DOHH2 (cell line): ENCODE results near the gene AMH.

ENCODE experiments used
- H3F3A ChIP-seq: fragments of 200-600 bp; sonication (generic), shearing (Covaris generic); 2 replicates; pipeline ENCODE4 v1.6.0; 2016; ENCODE audit warnings: antibody characterized with exemption, mild to moderate bottlenecking; ENCODE audit not compliant: control insufficient read depth, insufficient read depth
- H3K27ac ChIP-seq: fragments of 200-600 bp; sonication (generic); 2 replicates; pipeline ENCODE4 v1.5.1; 2014; ENCODE audit warnings: low read depth, mild to moderate bottlenecking, low read length, moderate library complexity
- H3K27me3 ChIP-seq: fragments of 200-600 bp; sonication (generic); 2 replicates; pipeline ENCODE4 v1.6.1; 2014; ENCODE audit warnings: mild to moderate bottlenecking, low read length, mixed read lengths; ENCODE audit not compliant: control insufficient read depth
- H3K36me3 ChIP-seq: fragments of 200-600 bp; sonication (generic); 2 replicates; pipeline ENCODE4 v1.6.1; 2014; ENCODE audit warnings: mild to moderate bottlenecking, low read length, moderate library complexity, mixed read lengths; ENCODE audit not compliant: control insufficient read depth
- H3K4me1 ChIP-seq: fragments of 200-600 bp; sonication (generic); 2 replicates; pipeline ENCODE4 v1.6.1; 2014; ENCODE audit warnings: mild to moderate bottlenecking, low read length, mixed read lengths; ENCODE audit not compliant: control insufficient read depth
- H3K4me2 ChIP-seq: fragments of 200-600 bp; sonication (generic); 2 replicates; pipeline ENCODE4 v1.6.0; 2014; ENCODE audit warnings: mild to moderate bottlenecking, low read length, moderate library complexity
- H3K4me3 ChIP-seq: fragments of 200-600 bp; sonication (generic); 2 replicates; pipeline ENCODE4 v1.5.1; 2014; ENCODE audit warnings: mild to moderate bottlenecking, low read length, mixed read lengths
- H3K79me2 ChIP-seq: fragments of 200-600 bp; sonication (generic); 2 replicates; pipeline ENCODE4 v1.6.1; 2014; ENCODE audit warnings: mild to moderate bottlenecking, low read length, mixed read lengths; ENCODE audit not compliant: control insufficient read depth
- H3K9me2 ChIP-seq: fragments of 200-600 bp; sonication (generic); replicated peaks from 2 replicates; pipeline ENCODE4 v1.6.1; 2014; ENCODE audit warnings: mild to moderate bottlenecking, low read length, mixed read lengths; ENCODE audit not compliant: control insufficient read depth
- H3K9me3 ChIP-seq: fragments of 200-600 bp; sonication (generic); 2 replicates; pipeline ENCODE4 v1.6.1; 2014; ENCODE audit warnings: antibody characterized with exemption, low read length, mixed read lengths; ENCODE audit not compliant: control insufficient read depth, insufficient read depth
- H4K20me1 ChIP-seq: fragments of 200-600 bp; sonication (generic); 2 replicates; pipeline ENCODE4 v1.6.0; 2014; ENCODE audit warnings: low read depth, mild to moderate bottlenecking, antibody characterized with exemption, low read length, moderate library complexity; ENCODE audit not compliant: control insufficient read depth, insufficient read depth
- CTCF ChIP-seq: fragments of 200-600 bp; sonication (generic); IDR thresholded peaks from one replicate; pipeline ENCODE4 v1.5.1; 2014; ENCODE audit warnings: antibody characterized with exemption, mild to moderate bottlenecking, low read depth, low read length; ENCODE audit not compliant: poor library complexity, severe bottlenecking
- EZH2phosphoT487 ChIP-seq: fragments of 200-600 bp; sonication (generic); IDR thresholded peaks from 2 replicates; pipeline ENCODE4 v1.6.1; 2017; ENCODE audit warnings: borderline replicate concordance, mild to moderate bottlenecking, antibody characterized with exemption, low read length, moderate library complexity, mixed read lengths

Gene AMH

GRCh38 chr19:2223959-2224358 is 25.2 kb upstream of the AMH start:
- Histone ChIP-seq H3K36me3 (peaks cover 90% of the 10 kb centered on the region), H3K9me2 (no peaks in the 10 kb centered on the region), H3K79me2 (peaks cover 10% of the 10 kb centered on the region), H3K27me3 (no peaks in the 10 kb centered on the region), H3K4me3 (0 out of 2 replicates have a peak overlapping the region, but pooled peaks have one; percentile 4), H3K9me3 (no peaks in the 10 kb centered on the region), H3K4me2 (peak overlapping the region; percentile 39), H3K27ac (peak overlapping the region; percentile 54), H3K4me1 (peaks cover 63% of the 10 kb centered on the region), H4K20me1 (0 out of 2 replicates have a peak, but pooled peaks cover 3% of the 10 kb centered on the region), H3F3A (peaks cover 16% of the 10 kb centered on the region)
- TF ChIP-seq EZH2phosphoT487, result no peak
- TF ChIP-seq CTCF, result no peak

- peaks cover 69% of the 10 kb centered on the region for H3K4me1 ChIP-seq
- peaks cover 18% of the 10 kb centered on the region for H3K79me2 ChIP-seq
- peak overlapping the region; percentile 54; the same call in 1 of the 2 replicates for H3K27ac ChIP-seq
- H3F3A ChIP-seq, result peaks cover 19% of the 10 kb centered on the region
- no peaks in the 10 kb centered on the region for H3K9me3 ChIP-seq
- TF ChIP-seq CTCF, result no peak
- no peak for TF ChIP-seq EZH2phosphoT487
- H4K20me1 ChIP-seq, result 0 out of 2 replicates have a peak, but pooled peaks cover 3% of the 10 kb centered on the region
- H3K27me3 ChIP-seq, result no peaks in the 10 kb centered on the region
- H3K4me3 ChIP-seq, result no peak overlapping the region
- H3K36me3 ChIP-seq, result peaks cover 90% of the 10 kb centered on the region
- no peaks in the 10 kb centered on the region for H3K9me2 ChIP-seq
- H3K4me2 ChIP-seq, result no peak overlapping the region
Observed at GRCh38 chr19:2224754-2225349, 24.3 kb upstream of the AMH start.

- Histone ChIP-seq H3K4me1 (peaks cover 69% of the 10 kb centered on the region), H4K20me1 (0 out of 2 replicates have a peak, but pooled peaks cover 3% of the 10 kb centered on the region), H3K4me2 (no peak overlapping the region), H3F3A (peaks cover 23% of the 10 kb centered on the region), H3K4me3 (no peak overlapping the region), H3K9me3 (no peaks in the 10 kb centered on the region), H3K27me3 (no peaks in the 10 kb centered on the region), H3K27ac (no peak overlapping the region), H3K36me3 (peaks cover 90% of the 10 kb centered on the region), H3K79me2 (peaks cover 18% of the 10 kb centered on the region), H3K9me2 (no peaks in the 10 kb centered on the region)
- TF ChIP-seq CTCF, result no peak
- TF ChIP-seq EZH2phosphoT487, result no peak
Observed at GRCh38 chr19:2225415-2226050, 23.6 kb upstream of the AMH start.
